ENCODE data around the gene RETREG3. TPM values are rescaled to one million over a fixed set of nuclear protein-coding genes. Genes with fewer than 3 reads are reported as not detected.

The RETREG3 gene
- polyA plus RNA-seq, 2 of the 4 experiments (the other 2 are of a cell fraction): 24.2 to 28.3 TPM

- Histone ChIP-seq H3K9me3 (no peaks in the 10 kb centered on the region), H3K4me3 (no peak overlapping the region), H3K4me2 (no peak overlapping the region), H3K4me1 (peaks cover 20% of the 10 kb centered on the region; the same call in 2 of the 3 replicates), H3K27ac (no peak overlapping the region)
- ChIA-PET CTCF (interaction anchor here (2.7 to 15.8 kb wide), 13 partner anchors 10 to 243 kb away, joined by 9 to 394 read pairs (median 44); partner anchors contain the start of genes BECN1, CCR10, CNTNAP1 and COASY), POLR2A (no interaction called here)
- TF ChIP-seq HEYL (CRISPR knock-in tag; IDR thresholded peaks at IDR 0.05) (no peak), KDM1A (IDR thresholded peaks at IDR 0.05; ENCODE audit: low read depth) (no peak), NR3C1 (IDR thresholded peaks at IDR 0.05) (no peak), PHF8 (IDR thresholded peaks at IDR 0.05; ENCODE audit: borderline replicate concordance, low read depth) (no peak), ZFP36 (IDR thresholded peaks at IDR 0.05; ENCODE audit: borderline replicate concordance, partially characterized antibody) (no peak), PBX3 (IDR thresholded peaks at IDR 0.05) (no peak), CBX2 (IDR thresholded peaks at IDR 0.05; ENCODE audit: borderline replicate concordance, low read depth) (no peak), POLR2A (IDR thresholded peaks at IDR 0.05; ENCODE audit: low read length) (no peak), FOSB (CRISPR knock-in tag; IDR thresholded peaks at IDR 0.05) (no peak), TP53 (CRISPR knock-in tag; IDR thresholded peaks at IDR 0.05) (no peak), ZSCAN20 (CRISPR knock-in tag; IDR thresholded peaks at IDR 0.05) (no peak), EHF (CRISPR knock-in tag; IDR thresholded peaks at IDR 0.05) (no peak), RCOR1 (IDR thresholded peaks at IDR 0.05; ENCODE audit: low read depth, low read length) (no peak), E2F6 (IDR thresholded peaks at IDR 0.05; ENCODE audit: borderline replicate concordance, low read depth) (no peak)
- WGBS (ENCODE audit: missing lambda C conversion rate): 78% methylated on average over 2 of the region's 2 CpGs
- DNase-seq (ENCODE audit: low read depth in 1 of 2, low spot score in 1 of 2) (no peak), ATAC-seq (no peak), FAIRE-seq (no peak)
Measured at GRCh38 chr17:42579794-42580551, 29.2 kb downstream of the RETREG3 start.

- DNase-seq (ENCODE audit: low read depth in 1 of 2, low spot score in 1 of 2) (peak; percentile 85 to 98), ATAC-seq (peak; percentile 80 to 85), FAIRE-seq (no peak)
- ChIA-PET CTCF (interaction anchor here (0.5 to 15.8 kb wide), 89 partner anchors 12 to 620 kb away, joined by 3 to 394 read pairs (median 5); partner anchors contain the start of genes AOC2, BECN1, CAVIN1 and CCR10), POLR2A (interaction anchor here (0.8 to 3.0 kb wide), 17 partner anchors 12 to 419 kb away, joined by 3 to 51 read pairs (median 6); partner anchors contain the start of genes BECN1, MLX, NAGLU and PLEKHH3)
- H3K4me1 ChIP-seq: peaks cover 20% of the 10 kb centered on the region; the same call in 2 of the 3 replicates
- WGBS (ENCODE audit: missing lambda C conversion rate): 7% methylated on average over 20 of the region's 20 CpGs
- peak overlapping the region; percentile 87 to 94 for H3K27ac ChIP-seq
- H3K4me3 ChIP-seq: peak overlapping the region; percentile 73
- H3K9me3 ChIP-seq: no peaks in the 10 kb centered on the region
- H3K4me2 ChIP-seq: peak overlapping the region; percentile 92
- no peak for TF ChIP-seq NFE2L2 (conservative IDR thresholded peaks at IDR 0.05; ENCODE audit: low read length)
- no peak for TF ChIP-seq TP53 (CRISPR knock-in tag; IDR thresholded peaks at IDR 0.05)
- TF ChIP-seq CTCF (IDR thresholded peaks at IDR 0.05): peak; percentile 86
- no peak for TF ChIP-seq CEBPB (IDR thresholded peaks at IDR 0.05)
- TF ChIP-seq BHLHE40 (IDR thresholded peaks at IDR 0.05; ENCODE audit: low read depth, low read length): no peak
- no peak for TF ChIP-seq USF2 (IDR thresholded peaks at IDR 0.05)
- TF ChIP-seq TFCP2L1 (CRISPR knock-in tag; IDR thresholded peaks at IDR 0.05): peak; percentile 52; the same call in 1 of the 2 replicates
- TF ChIP-seq CHD4 (IDR thresholded peaks at IDR 0.05; ENCODE audit: borderline replicate concordance): no peak
- TF ChIP-seq RNF2 (IDR thresholded peaks at IDR 0.05; ENCODE audit: borderline replicate concordance, low read depth): no peak
- no peak for TF ChIP-seq JUN (IDR thresholded peaks at IDR 0.05)
- peak; percentile 79 for TF ChIP-seq KDM5A (IDR thresholded peaks at IDR 0.05)
- TF ChIP-seq HEYL (CRISPR knock-in tag; IDR thresholded peaks at IDR 0.05): no peak
- no peak for TF ChIP-seq BCL3 (IDR thresholded peaks at IDR 0.05)
- no peak for TF ChIP-seq NR3C1 (IDR thresholded peaks at IDR 0.05)
- no peak for TF ChIP-seq ESRRA (IDR thresholded peaks at IDR 0.05; ENCODE audit: borderline replicate concordance, low read length)
- 0 out of 2 replicates have a peak, but pooled peaks have one; percentile 19 for TF ChIP-seq MAZ (IDR thresholded peaks at IDR 0.05; ENCODE audit: borderline replicate concordance, low read depth, low read length)
- no peak for TF ChIP-seq FOXS1 (CRISPR knock-in tag; IDR thresholded peaks at IDR 0.05)
- no peak for TF ChIP-seq HMGXB4 (CRISPR knock-in tag; IDR thresholded peaks at IDR 0.05; ENCODE audit: borderline replicate concordance)
Measured at GRCh38 chr17:42578282-42578869, 30.8 kb downstream of the RETREG3 start.
